Neural progenitor cell (in vitro differentiated cells): Measurements from ENCODE around the gene ZNF536. TPM values are rescaled to one million over a fixed set of nuclear protein-coding genes. Genes with fewer than 3 reads are reported as not detected.

Experiments
- DNase-seq: peaks from one replicate; pipeline ENCODE4 v3.0.0-alpha.2; 2016; ENCODE audit warnings: low spot score
- H2AFZ ChIP-seq: fragments of 200-600 bp; sonication (generic); replicated peaks from 2 replicates; pipeline ENCODE4 v1.6.1; 2016; ENCODE audit warnings: antibody characterized with exemption
- H3F3A ChIP-seq: fragments of 200-600 bp; sonication (generic); 2 replicates; pipeline ENCODE4 v1.6.1; 2016; ENCODE audit warnings: antibody characterized with exemption, low read depth
- H3K27ac ChIP-seq: fragments of 200-600 bp; sonication (generic); 2 replicates; pipeline ENCODE4 v1.5.1; 2016; ENCODE audit warnings: mild to moderate bottlenecking
- H3K27me3 ChIP-seq: fragments of 200-600 bp; sonication (generic); 2 replicates; pipeline ENCODE4 v1.6.1; 2016; ENCODE audit warnings: mild to moderate bottlenecking, moderate library complexity
- H3K36me3 ChIP-seq: fragments of 200-600 bp; sonication (generic); 2 replicates; pipeline ENCODE4 v1.5.1; 2016
- H3K4me1 ChIP-seq: fragments of 200-600 bp; sonication (generic); 2 replicates; pipeline ENCODE4 v1.6.1; 2016; ENCODE audit warnings: mixed run types
- H3K4me2 ChIP-seq: fragments of 200-600 bp; sonication (generic); 2 replicates; pipeline ENCODE4 v1.6.1; 2016
- H3K4me3 ChIP-seq: fragments of 200-600 bp; sonication (generic); 2 replicates; pipeline ENCODE4 v1.5.1; 2016
- H3K79me2 ChIP-seq: fragments of 200-600 bp; sonication (generic); 2 replicates; pipeline ENCODE4 v1.6.1; 2016; ENCODE audit warnings: low read depth
- H3K9ac ChIP-seq: fragments of 200-600 bp; sonication (generic); 2 replicates; pipeline ENCODE4 v1.6.1; 2016
- H3K9me3 ChIP-seq: fragments of 200-600 bp; sonication (generic); 2 replicates; pipeline ENCODE4 v1.5.1; 2016; ENCODE audit warnings: low read depth
- H4K20me1 ChIP-seq: fragments of 200-600 bp; sonication (generic); 2 replicates; pipeline ENCODE4 v1.6.1; 2016; ENCODE audit warnings: low read depth
- H3K27ac Mint-ChIP-seq: 3 replicates; pipeline ENCODE4 v1.8.0; 2021; ENCODE audit warnings: mixed read lengths
- H3K27me3 Mint-ChIP-seq: 2 replicates; pipeline ENCODE4 v1.8.0; 2022; ENCODE audit warnings: low read depth, mild to moderate bottlenecking, inconsistent platforms, moderate library complexity, mixed read lengths; ENCODE audit not compliant: insufficient read depth
- H3K36me3 Mint-ChIP-seq: 3 replicates; pipeline ENCODE4 v1.8.0; 2021; ENCODE audit warnings: mixed read lengths
- H3K4me1 Mint-ChIP-seq: 3 replicates; pipeline ENCODE4 v1.8.0; 2021; ENCODE audit warnings: mixed read lengths
- H3K4me3 Mint-ChIP-seq: 3 replicates; pipeline ENCODE4 v1.8.0; 2021; ENCODE audit warnings: mild to moderate bottlenecking, moderate library complexity, mixed read lengths
- H3K9me3 Mint-ChIP-seq: 3 replicates; pipeline ENCODE4 v1.8.0; 2020; ENCODE audit warnings: mixed read lengths
- CTCF ChIP-seq: fragments of 200-600 bp; sonication (generic); IDR thresholded peaks from 2 replicates; pipeline ENCODE4 v1.5.1; 2017; ENCODE audit warnings: antibody characterized with exemption, mild to moderate bottlenecking
- EZH2 ChIP-seq: fragments of 200-600 bp; sonication (generic); IDR thresholded peaks from 2 replicates; pipeline ENCODE4 v1.6.1; 2017; ENCODE audit warnings: antibody characterized with exemption, mild to moderate bottlenecking, moderate library complexity
- EZH2phosphoT487 ChIP-seq: fragments of 200-600 bp; sonication (generic); IDR thresholded peaks from 2 replicates; pipeline ENCODE4 v1.6.1; 2017; ENCODE audit warnings: antibody characterized with exemption
- total RNA-seq: library from RNA; depleted of rRNA; stranded (reverse); fragments of >200 nt; gene quantifications from 2 replicates; pipeline ENCODE4 v1.2.3, GENCODE V29; 2015; ENCODE audit warnings: low replicate concordance

The ZNF536 gene
- total RNA-seq, 1 donor from 2014 or later: 0.24 TPM

GRCh38 chr19:30324982-30325381 is 47.2 kb upstream of the ZNF536 start:
- Histone ChIP-seq H3K4me1 (peaks cover 4% of the 10 kb centered on the region), H3F3A (no peaks in the 10 kb centered on the region), H3K79me2 (no peaks in the 10 kb centered on the region), H3K4me2 (no peak overlapping the region), H4K20me1 (no peaks in the 10 kb centered on the region), H3K27me3 (no peaks in the 10 kb centered on the region), H3K27ac (no peak overlapping the region), H3K9me3 (no peaks in the 10 kb centered on the region), H3K4me3 (no peak overlapping the region), H3K36me3 (no peaks in the 10 kb centered on the region), H3K9ac (no peak overlapping the region), H2AFZ (no peak overlapping the region)
- Mint-ChIP-seq H3K27me3 (peaks cover 7% of the 10 kb centered on the region), H3K4me3 (no peak overlapping the region), H3K27ac (no peak overlapping the region), H3K9me3 (no peaks in the 10 kb centered on the region), H3K36me3 (peaks cover 11% of the 10 kb centered on the region), H3K4me1 (peaks cover 15% of the 10 kb centered on the region)
- TF ChIP-seq CTCF (no peak), EZH2phosphoT487 (no peak), EZH2 (no peak)
- no peak for DNase-seq

GRCh38 chr19:30325676-30326392 is 46.4 kb upstream of the ZNF536 start:
- H3K4me3 Mint-ChIP-seq: no peak overlapping the region
- H3K36me3 ChIP-seq: no peaks in the 10 kb centered on the region
- no peaks in the 10 kb centered on the region for H4K20me1 ChIP-seq
- H3K9me3 Mint-ChIP-seq: no peaks in the 10 kb centered on the region
- no peaks in the 10 kb centered on the region for H3K4me1 ChIP-seq
- no peaks in the 10 kb centered on the region for H3F3A ChIP-seq
- H2AFZ ChIP-seq: no peak overlapping the region
- TF ChIP-seq EZH2: no peak
- TF ChIP-seq CTCF: no peak
- no peak for TF ChIP-seq EZH2phosphoT487
- H3K4me1 Mint-ChIP-seq: peaks cover 10% of the 10 kb centered on the region
- H3K36me3 Mint-ChIP-seq: peaks cover 11% of the 10 kb centered on the region
- no peaks in the 10 kb centered on the region for H3K9me3 ChIP-seq
- H3K79me2 ChIP-seq: no peaks in the 10 kb centered on the region
- H3K27me3 ChIP-seq: no peaks in the 10 kb centered on the region
- peak overlapping the region; percentile 57 for H3K27ac Mint-ChIP-seq
- no peak overlapping the region for H3K27ac ChIP-seq
- DNase-seq: no peak
- no peak overlapping the region for H3K9ac ChIP-seq
- H3K27me3 Mint-ChIP-seq: peaks cover 7% of the 10 kb centered on the region
- H3K4me3 ChIP-seq: no peak overlapping the region
- H3K4me2 ChIP-seq: no peak overlapping the region

- H2AFZ ChIP-seq: no peak overlapping the region
- Mint-ChIP-seq H3K27ac (no peak overlapping the region), H3K4me3 (no peak overlapping the region), H3K9me3 (no peaks in the 10 kb centered on the region), H3K36me3 (peaks cover 11% of the 10 kb centered on the region), H3K27me3 (peaks cover 7% of the 10 kb centered on the region), H3K4me1 (peaks cover 8% of the 10 kb centered on the region)
- no peaks in the 10 kb centered on the region for H3F3A ChIP-seq
- no peak overlapping the region for H3K27ac ChIP-seq
- H3K9ac ChIP-seq: no peak overlapping the region
- H4K20me1 ChIP-seq: no peaks in the 10 kb centered on the region
- TF ChIP-seq EZH2 (no peak), EZH2phosphoT487 (no peak), CTCF (no peak)
- H3K27me3 ChIP-seq: no peaks in the 10 kb centered on the region
- H3K36me3 ChIP-seq: no peaks in the 10 kb centered on the region
- H3K4me2 ChIP-seq: no peak overlapping the region
- H3K4me3 ChIP-seq: no peak overlapping the region
- no peaks in the 10 kb centered on the region for H3K4me1 ChIP-seq
- no peaks in the 10 kb centered on the region for H3K9me3 ChIP-seq
- H3K79me2 ChIP-seq: no peaks in the 10 kb centered on the region
- DNase-seq: no peak
Observed at GRCh38 chr19:30326393-30326710, 45.8 kb upstream of the ZNF536 start.
